Body of pancreas (tissue), 4 donors: ENCODE measurements around the gene ANXA10. TPM values are rescaled to one million over a fixed set of nuclear protein-coding genes. Genes with fewer than 3 reads are reported as not detected.
"Not testable (repeated sequence)": the region's sequence is repeated elsewhere in the genome, so short reads cannot be mapped to it uniquely, and the experiment has no call there.

Source experiments
- ATAC-seq: fragments of 150-250 bp; one replicate; pipeline ENCODE4 v1.9.1; 2016
- DNase-seq, 4 donors: peaks; one replicate each; pipeline ENCODE4 v3.0.0-alpha.2; 2019
- H3K27ac ChIP-seq, 4 donors: fragments of 200-600 bp; sonication (generic); 1 replicate in 3 of 4; 2 replicates in 1 of 4; pipeline versions ENCODE4 v1.5.1 to v1.6.1; 2016 to 2019; ENCODE audit warnings: mild to moderate bottlenecking in 1 of 4, mixed read lengths in 1 of 4, moderate library complexity in 1 of 4
- H3K27me3 ChIP-seq, 2 donors: fragments of 200-600 bp; sonication (generic); one replicate each; pipeline ENCODE4 v1.6.0; 2016; ENCODE audit warnings: mild to moderate bottlenecking in 1 of 2
- H3K36me3 ChIP-seq, 2 donors: fragments of 200-600 bp; sonication (generic); replicated peaks in 1 of 2; 2 replicates each; pipeline ENCODE4 v1.5.1; 2016; ENCODE audit warnings: low read depth in 2 of 2; ENCODE audit not compliant: insufficient read depth in 1 of 2
- H3K4me1 ChIP-seq: fragments of 200-600 bp; sonication (generic); one replicate; pipeline ENCODE4 v1.6.0; 2016
- H3K4me3 ChIP-seq, 2 donors: fragments of 200-600 bp; sonication (generic); 1 replicate in 1 of 2; 2 replicates in 1 of 2; pipeline ENCODE4 v1.5.1; 2016 to 2019
- H3K9me3 ChIP-seq, 3 donors: fragments of 200-600 bp; sonication (generic); 1 replicate in 2 of 3; 2 replicates in 1 of 3; pipeline ENCODE4 v1.5.1; 2016
- CTCF ChIP-seq, 7 experiments: fragments of 450-650 bp in 4 of 7; fragments of 200-600 bp in 3 of 7; sonication (generic) in 3 of 7; IDR thresholded peaks; one replicate each; pipeline ENCODE4 v1.5.1; 2016 to 2019; ENCODE audit warnings: antibody characterized with exemption in 7 of 7
- POLR2A ChIP-seq, 3 donors: fragments of 450-650 bp; IDR thresholded peaks; one replicate each; pipeline ENCODE4 v1.6.1; 2016; ENCODE audit warnings: antibody characterized with exemption in 3 of 3, mild to moderate bottlenecking in 2 of 3
- whole genome bisulfite sequencing, 2 donors: methylation state at CpG; one replicate each; pipeline ENCODE4 v1.1.5; 2017; 5-methylcytosine and 5-hydroxymethylcytosine counted together
- intact Hi-C: fragments of 100-400 bp; cut with DNase I; formaldehyde crosslinking; loops from one replicate; pipeline ENCODE4 v1.15.1; 2023
- total RNA-seq, 2 donors: library from RNA; depleted of rRNA; stranded (reverse); fragments of >200 nt; gene quantifications; one replicate each; pipeline ENCODE4 v1.1.0, GENCODE V29; 2016

The ANXA10 gene
- total RNA-seq, 2 donors from 2014 or later: 14.0 TPM; not detected in 1

DNA sequence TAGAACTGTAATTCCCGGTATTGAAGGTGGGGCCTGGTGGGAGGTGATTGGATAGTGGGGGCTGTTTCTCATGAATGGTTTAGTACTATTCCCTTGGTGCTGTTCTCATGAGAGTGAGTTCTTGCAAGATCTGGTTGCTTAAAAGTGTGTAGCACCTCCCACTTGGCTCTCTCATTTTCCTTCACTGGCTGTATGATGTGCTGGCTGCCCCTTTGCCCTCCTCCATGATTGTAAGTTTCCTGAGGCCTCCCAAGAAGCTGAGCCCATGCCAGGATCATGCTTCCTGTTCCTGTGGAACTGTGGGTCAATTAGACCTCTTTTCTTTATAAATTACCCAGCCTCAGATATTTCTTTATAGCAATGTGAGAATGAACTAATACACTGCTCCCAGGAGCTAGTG, 8.7 kb downstream of the ANXA10 start:
- Histone ChIP-seq H3K27me3 (no peaks in the 10 kb centered on the region), H3K9me3 (no peaks in the 10 kb centered on the region), H3K36me3 (no peaks in the 10 kb centered on the region), H3K4me1 (no peaks in the 10 kb centered on the region), H3K4me3 (no peak overlapping the region), H3K27ac (no peak overlapping the region)
- ATAC-seq (no peak), DNase-seq (no peak)
- 100% methylated on average over 1 of the region's 1 CpG for WGBS, 2 donors
- TF ChIP-seq CTCF (IDR thresholded peaks at IDR 0.05) (no peak), POLR2A (IDR thresholded peaks at IDR 0.05) (no peak)
- intact Hi-C loops: no loop called here

DNA sequence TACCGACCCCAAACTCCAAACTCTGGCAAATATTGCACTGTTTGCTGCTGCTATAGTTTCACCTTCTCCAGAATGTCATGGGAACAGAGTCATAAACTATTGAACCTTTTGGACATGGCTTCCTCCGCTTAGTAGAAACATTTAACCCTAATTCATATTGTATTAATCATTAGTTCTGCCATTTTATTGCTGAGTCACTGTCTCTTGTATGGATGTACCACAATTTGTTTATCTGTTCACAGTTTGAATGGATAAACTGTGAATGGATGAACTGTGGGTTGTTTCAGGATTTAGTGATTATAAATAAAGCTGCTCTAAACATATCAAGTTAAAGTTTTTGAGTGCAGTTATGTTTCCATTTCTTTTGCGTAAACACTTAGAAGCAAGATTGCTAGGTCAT, 10.1 kb downstream of the ANXA10 start:
- Histone ChIP-seq H3K36me3 (no peaks in the 10 kb centered on the region), H3K27ac (no peak overlapping the region), H3K4me1 (no peaks in the 10 kb centered on the region), H3K9me3 (no peaks in the 10 kb centered on the region), H3K4me3 (no peak overlapping the region), H3K27me3 (no peaks in the 10 kb centered on the region)
- TF ChIP-seq CTCF (IDR thresholded peaks at IDR 0.05): no peak
- TF ChIP-seq POLR2A (IDR thresholded peaks at IDR 0.05): no peak
- 90 to 91% methylated on average over 3 of the region's 3 CpGs for WGBS, 2 donors
- ATAC-seq (no peak), DNase-seq (no peak)
- intact Hi-C loops: no loop called here

DNA sequence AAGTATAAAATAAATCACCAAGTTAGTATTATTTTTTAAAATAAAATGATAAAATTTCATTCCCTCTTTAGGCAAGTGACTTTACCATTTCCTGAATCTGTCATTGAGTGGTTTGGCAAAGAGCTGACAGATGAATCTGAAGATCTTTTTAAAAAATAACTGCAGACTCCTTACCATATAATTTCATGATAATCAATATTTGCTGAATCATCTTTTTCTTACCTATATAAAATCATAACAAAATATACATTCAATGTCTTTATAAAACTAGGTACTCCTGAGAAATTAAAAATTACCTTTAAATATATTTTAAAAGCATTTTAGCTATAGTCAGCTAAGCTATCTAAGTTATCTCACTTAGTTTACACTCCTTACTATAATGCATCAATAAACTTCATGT, 17.2 kb downstream of the ANXA10 start:
- Histone ChIP-seq H3K4me3 (no peak overlapping the region), H3K9me3 (no peaks in the 10 kb centered on the region), H3K27ac (no peak overlapping the region), H3K4me1 (no peaks in the 10 kb centered on the region), H3K27me3 (no peaks in the 10 kb centered on the region), H3K36me3 (no peaks in the 10 kb centered on the region)
- ATAC-seq: no peak
- no peak for TF ChIP-seq CTCF (IDR thresholded peaks at IDR 0.05)
- no peak for TF ChIP-seq POLR2A (IDR thresholded peaks at IDR 0.05)
- no peak for DNase-seq
- intact Hi-C loops: no loop called here

DNA sequence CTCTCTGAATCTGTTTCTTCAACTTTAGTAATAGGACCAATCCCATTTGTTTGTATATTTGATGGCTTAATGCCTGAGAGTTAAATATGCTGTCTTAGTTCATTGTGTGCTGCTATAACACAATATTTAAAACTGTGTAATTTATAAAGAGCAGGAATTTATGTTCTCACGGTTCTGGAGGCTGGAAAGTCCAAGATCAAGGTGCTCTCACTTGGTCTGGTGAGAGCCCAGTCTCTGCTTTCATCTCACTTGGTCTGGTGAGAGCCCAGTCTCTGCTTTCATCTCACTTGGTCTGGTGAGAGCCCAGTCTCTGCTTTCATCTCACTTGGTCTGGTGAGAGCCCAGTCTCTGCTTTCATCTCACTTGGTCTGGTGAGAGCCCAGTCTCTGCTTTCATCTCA, 20.7 kb downstream of the ANXA10 start:
- intact Hi-C loops, H3K27me3 ChIP-seq, DNase-seq, H3K9me3 ChIP-seq, H3K27ac ChIP-seq, H3K4me1 ChIP-seq, ATAC-seq, H3K4me3 ChIP-seq, H3K36me3 ChIP-seq: not testable (repeated sequence)
- 69 to 71% methylated on average over 1 of the region's 1 CpG for WGBS, 2 donors

- DNase-seq (no peak), ATAC-seq (no peak)
- Histone ChIP-seq H3K4me3 (no peak overlapping the region), H3K36me3 (no peaks in the 10 kb centered on the region), H3K27ac (no peak overlapping the region), H3K4me1 (no peaks in the 10 kb centered on the region), H3K27me3 (no peaks in the 10 kb centered on the region), H3K9me3 (no peaks in the 10 kb centered on the region)
- WGBS, 2 donors: 84 to 88% methylated on average over 1 of the region's 1 CpG
- intact Hi-C loops: no loop called here
- TF ChIP-seq CTCF (IDR thresholded peaks at IDR 0.05) (no peak), POLR2A (IDR thresholded peaks at IDR 0.05) (no peak)
Observed at GRCh38 chr4:168118116-168118655, 25.8 kb downstream of the ANXA10 start.
